NB4 (cell line): Measurements from ENCODE around the gene DICER1.

Source experiments
- DNase-seq: peaks from one replicate; pipeline ENCODE4 v3.0.0; 2010; ENCODE audit warnings: low read depth
- H3K4me3 ChIP-seq: one replicate; pipeline ENCODE4 v1.5.1; 2011; ENCODE audit warnings: mild to moderate bottlenecking, low read depth, low read length, moderate library complexity
- CTCF ChIP-seq: IDR thresholded peaks from one replicate; pipeline ENCODE4 v1.5.1; 2012; ENCODE audit warnings: low read depth, low read length
- MYC ChIP-seq: IDR thresholded peaks from 2 replicates; pipeline ENCODE4 v1.6.1; 2011; ENCODE audit warnings: low read depth, low read length
- POLR2A ChIP-seq: IDR thresholded peaks from 2 replicates; pipeline ENCODE4 v1.6.1; 2011; ENCODE audit warnings: mild to moderate bottlenecking; ENCODE audit not compliant: insufficient read length; ENCODE audit errors: extremely low read depth
- TF ChIP-seq, protein P1 (sequence below): IDR thresholded peaks from 2 replicates; pipeline ENCODE4 v1.6.1; 2011; ENCODE audit warnings: low read depth, low read length

DICER1 gene

GRCh38 chr14:95106971-95107370 lies 50.4 kb downstream of the DICER1 start:
- no peak overlapping the region for H3K4me3 ChIP-seq
- TF ChIP-seq POLR2A: no peak
- TF ChIP-seq CTCF: no peak
- no peak for TF ChIP-seq MYC
- TF ChIP-seq, protein P1, sequence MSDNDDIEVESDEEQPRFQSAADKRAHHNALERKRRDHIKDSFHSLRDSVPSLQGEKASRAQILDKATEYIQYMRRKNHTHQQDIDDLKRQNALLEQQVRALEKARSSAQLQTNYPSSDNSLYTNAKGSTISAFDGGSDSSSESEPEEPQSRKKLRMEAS: no peak
- DNase-seq: no peak

DNA sequence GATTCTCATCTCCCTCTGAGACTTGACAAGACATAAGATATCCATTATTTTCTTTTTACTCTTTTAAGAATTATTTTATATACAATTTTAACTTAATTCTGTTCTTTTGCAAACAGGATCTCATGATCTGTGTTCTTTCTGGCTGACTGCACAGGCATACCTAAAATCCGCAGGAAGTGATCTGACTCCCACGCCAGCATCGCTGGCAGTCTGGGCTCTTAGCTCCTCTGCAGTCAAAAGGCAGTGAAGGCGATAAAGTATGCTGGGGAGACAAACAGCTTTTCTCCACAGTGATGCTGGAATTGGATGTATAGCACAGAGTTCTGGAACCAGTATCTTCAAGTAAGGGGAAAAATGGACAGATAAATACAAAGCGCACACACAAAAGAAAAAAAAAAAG lies 52.4 kb downstream of the DICER1 start:
- H3K4me3 ChIP-seq: no peak overlapping the region
- TF ChIP-seq POLR2A (no peak), CTCF (no peak), MYC (no peak)
- TF ChIP-seq, protein P1: no peak
- DNase-seq: no peak

DNA sequence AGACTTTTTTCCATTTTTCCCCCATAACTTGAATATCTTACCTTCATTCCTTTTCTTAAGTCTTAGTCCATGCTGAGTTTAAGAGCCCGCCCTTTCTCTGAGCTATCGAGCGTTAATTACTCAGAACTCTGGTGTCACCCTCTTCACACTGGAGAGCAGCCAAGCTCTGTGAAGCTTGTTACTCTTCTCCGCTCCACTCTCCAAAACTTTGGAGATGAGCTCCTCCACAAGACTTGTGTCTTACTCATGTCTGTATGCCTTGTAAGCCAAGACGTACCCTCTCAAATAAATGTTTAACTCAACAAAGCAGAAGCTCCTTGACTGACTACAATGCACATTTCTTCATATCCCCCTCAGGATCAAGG lies 54.7 kb downstream of the DICER1 start:
- no peak for TF ChIP-seq MYC
- no peak for TF ChIP-seq POLR2A
- TF ChIP-seq, protein P1: no peak
- no peak for TF ChIP-seq CTCF
- DNase-seq: no peak

GRCh38 chr14:95101736-95102679 lies 55.3 kb downstream of the DICER1 start:
- DNase-seq: no peak
- no peak for TF ChIP-seq MYC
- TF ChIP-seq, protein P1: no peak
- TF ChIP-seq CTCF: no peak
- TF ChIP-seq POLR2A: no peak

More for the DNA sequence above, 54.7 kb downstream of the DICER1 start:
- H3K4me3 ChIP-seq: no peak overlapping the region

DNA sequence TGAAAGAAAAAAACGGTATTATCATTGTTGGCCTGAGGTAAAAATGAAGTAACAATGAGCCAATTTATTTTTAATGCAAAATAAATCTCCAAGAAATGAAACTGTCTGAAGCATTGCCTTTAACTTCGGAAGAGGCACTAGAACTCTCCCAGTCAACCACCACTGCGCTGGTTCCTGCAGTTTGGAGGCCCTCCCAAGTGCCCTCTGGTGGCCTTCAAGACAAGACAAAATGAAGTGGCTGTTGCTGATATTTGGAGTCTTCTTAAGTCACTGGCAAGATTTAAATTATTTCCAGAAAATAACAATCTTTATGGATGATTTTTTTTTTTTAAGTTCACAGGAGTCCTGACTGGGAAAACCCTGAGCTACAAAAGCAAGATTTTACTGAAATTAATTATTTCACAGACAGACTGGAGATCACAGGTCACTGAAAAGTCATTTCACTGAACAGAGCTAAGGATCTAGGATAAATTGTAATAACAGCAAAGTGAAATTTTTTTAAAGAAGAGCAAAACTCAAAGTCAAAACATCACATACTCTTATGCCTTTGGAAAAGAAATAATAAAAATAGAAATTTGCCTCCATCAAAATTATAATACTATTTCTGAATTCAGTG lies 58.2 kb downstream of the DICER1 start:
- peak; percentile 59 for DNase-seq
- H3K4me3 ChIP-seq: no peak overlapping the region
- TF ChIP-seq CTCF: peak; percentile 63
- TF ChIP-seq, protein P1: no peak

More at GRCh38 chr14:95101736-95102679, 55.3 kb downstream of the DICER1 start:
- H3K4me3 ChIP-seq: no peak overlapping the region

- DNase-seq: no peak
- TF ChIP-seq CTCF (no peak), POLR2A (no peak), MYC (no peak)
- TF ChIP-seq, protein P1: no peak
- no peak overlapping the region for H3K4me3 ChIP-seq
Measured at GRCh38 chr14:95097385-95097784, 59.9 kb downstream of the DICER1 start.
